ENCODE results near the gene VCAN.
A peak's percentile ranks its signal among the peaks of the same experiment; 100 is the strongest.

The VCAN gene

GRCh38 chr5:83564069-83564749 is 92.7 kb downstream of the VCAN start:
- peak; percentile 34 for DNase-seq (ENCODE audit: low read depth)

- DNase-seq (ENCODE audit: low read depth) = peak; percentile 49
These were observed 96.2 kb downstream of the VCAN start for GRCh38 chr5:83567741-83568140.

- peak; percentile 93 for DNase-seq (ENCODE audit: low read depth)
These were observed 96.6 kb downstream of the VCAN start for GRCh38 chr5:83568186-83568585.

GRCh38 chr5:83570916-83571315 is 99.4 kb downstream of the VCAN start:
- DNase-seq (ENCODE audit: low read depth) = peak; percentile 33

- no peak for DNase-seq (ENCODE audit: low read depth)
These were observed 100.7 kb downstream of the VCAN start for GRCh38 chr5:83572271-83572670.

- DNase-seq (ENCODE audit: low read depth) = no peak
These were observed 104.8 kb downstream of the VCAN start for GRCh38 chr5:83576341-83576740.

GRCh38 chr5:83577036-83577636 is 105.6 kb downstream of the VCAN start:
- no peak for DNase-seq (ENCODE audit: low read depth)

GRCh38 chr5:83583859-83584258 is 112.3 kb downstream of the VCAN start:
- peak; percentile 40 for DNase-seq (ENCODE audit: low read depth)

GRCh38 chr5:83586874-83587776 is 115.6 kb downstream of the VCAN start:
- no peak for DNase-seq (ENCODE audit: low read depth)

- no peak for DNase-seq (ENCODE audit: low read depth)
These were observed 118.2 kb downstream of the VCAN start for GRCh38 chr5:83589786-83590185.

GRCh38 chr5:83590966-83591365 is 119.4 kb downstream of the VCAN start:
- DNase-seq (ENCODE audit: low read depth) = no peak

GRCh38 chr5:83595217-83595616 is 123.7 kb downstream of the VCAN start:
- DNase-seq (ENCODE audit: low read depth) = no peak

GRCh38 chr5:83608122-83608521 is 136.6 kb downstream of the VCAN start:
- DNase-seq (ENCODE audit: low read depth) = peak; percentile 25

GRCh38 chr5:83614841-83615240 is 143.3 kb downstream of the VCAN start:
- DNase-seq (ENCODE audit: low read depth) = no peak

GRCh38 chr5:83628360-83628759 is 156.8 kb downstream of the VCAN start:
- no peak for DNase-seq (ENCODE audit: low read depth)
